ENCODE data around the gene RRP1B. TPM values are rescaled to one million over a fixed set of nuclear protein-coding genes. Genes with fewer than 3 reads are reported as not detected.

Gene RRP1B
- total RNA-seq, 2 donors from 2014 or later: 11.0 to 22.1 TPM

DNA sequence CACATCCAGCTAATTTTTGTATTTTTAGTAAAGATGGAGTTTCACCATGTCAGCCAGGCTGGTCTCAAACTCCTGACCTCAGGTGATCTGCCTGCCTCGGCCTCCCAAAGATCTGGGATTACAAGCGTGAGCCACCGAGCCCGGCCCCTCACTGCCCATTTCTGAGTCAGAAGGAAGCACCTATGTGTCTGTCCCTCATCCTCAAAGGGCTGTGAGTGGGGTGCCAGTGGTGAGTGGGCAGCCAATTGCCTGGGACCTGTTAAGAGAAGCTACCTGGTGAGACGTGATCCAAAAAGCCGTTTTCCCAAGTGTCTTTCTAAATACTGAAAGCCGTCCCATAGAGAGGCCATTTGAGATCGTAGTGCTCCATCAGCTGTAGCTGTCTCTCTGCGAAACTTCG lies 32.4 kb downstream of the RRP1B start:
- Histone ChIP-seq H3K27ac (no peak overlapping the region), H3K4me1 (no peaks in the 10 kb centered on the region), H3K9me3 (no peaks in the 10 kb centered on the region), H3K4me3 (no peak overlapping the region), H3K36me3 (peaks cover 5% of the 10 kb centered on the region), H3K27me3 (no peaks in the 10 kb centered on the region), H3K9ac (ENCODE audit: low read depth in 2 of 2, low read length in 2 of 2) (no peak overlapping the region)
- intact Hi-C loops (cut with DNase I): no loop called here
- TF ChIP-seq, protein P1, sequence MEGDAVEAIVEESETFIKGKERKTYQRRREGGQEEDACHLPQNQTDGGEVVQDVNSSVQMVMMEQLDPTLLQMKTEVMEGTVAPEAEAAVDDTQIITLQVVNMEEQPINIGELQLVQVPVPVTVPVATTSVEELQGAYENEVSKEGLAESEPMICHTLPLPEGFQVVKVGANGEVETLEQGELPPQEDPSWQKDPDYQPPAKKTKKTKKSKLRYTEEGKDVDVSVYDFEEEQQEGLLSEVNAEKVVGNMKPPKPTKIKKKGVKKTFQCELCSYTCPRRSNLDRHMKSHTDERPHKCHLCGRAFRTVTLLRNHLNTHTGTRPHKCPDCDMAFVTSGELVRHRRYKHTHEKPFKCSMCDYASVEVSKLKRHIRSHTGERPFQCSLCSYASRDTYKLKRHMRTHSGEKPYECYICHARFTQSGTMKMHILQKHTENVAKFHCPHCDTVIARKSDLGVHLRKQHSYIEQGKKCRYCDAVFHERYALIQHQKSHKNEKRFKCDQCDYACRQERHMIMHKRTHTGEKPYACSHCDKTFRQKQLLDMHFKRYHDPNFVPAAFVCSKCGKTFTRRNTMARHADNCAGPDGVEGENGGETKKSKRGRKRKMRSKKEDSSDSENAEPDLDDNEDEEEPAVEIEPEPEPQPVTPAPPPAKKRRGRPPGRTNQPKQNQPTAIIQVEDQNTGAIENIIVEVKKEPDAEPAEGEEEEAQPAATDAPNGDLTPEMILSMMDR (IDR thresholded peaks at IDR 0.05): no peak
- DNase-seq: no peak

DNA sequence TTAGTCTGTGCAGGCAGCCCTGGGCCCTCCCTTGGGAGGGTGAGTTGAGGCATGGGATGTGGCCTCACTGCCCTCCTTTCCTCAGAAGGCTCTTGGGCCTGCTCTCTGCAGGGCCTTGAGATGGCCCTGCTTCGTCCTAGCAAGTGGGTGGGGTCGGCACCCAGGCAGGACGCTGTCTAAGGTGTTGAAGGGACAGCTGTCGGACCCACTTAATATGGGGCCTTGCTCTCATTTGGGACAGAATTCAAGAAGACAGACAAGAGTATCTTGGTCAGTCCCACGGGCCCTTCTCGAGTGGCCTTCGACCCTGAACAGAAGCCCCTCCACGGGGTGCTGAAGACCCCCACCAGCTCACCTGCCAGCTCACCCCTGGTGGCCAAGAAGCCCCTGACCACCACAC lies 33.6 kb downstream of the RRP1B start:
- TF ChIP-seq, protein P1 (IDR thresholded peaks at IDR 0.05): no peak
- DNase-seq: no peak
- no peak overlapping the region for H3K27ac ChIP-seq
- H3K9ac ChIP-seq (ENCODE audit: low read depth in 2 of 2, low read length in 2 of 2): no peak overlapping the region
- no peaks in the 10 kb centered on the region for H3K9me3 ChIP-seq
- H3K27me3 ChIP-seq: no peaks in the 10 kb centered on the region
- intact Hi-C loops (cut with DNase I): no loop called here
- no peak overlapping the region for H3K4me3 ChIP-seq
- H3K4me1 ChIP-seq: no peaks in the 10 kb centered on the region
- no peaks in the 10 kb centered on the region for H3K36me3 ChIP-seq

DNA sequence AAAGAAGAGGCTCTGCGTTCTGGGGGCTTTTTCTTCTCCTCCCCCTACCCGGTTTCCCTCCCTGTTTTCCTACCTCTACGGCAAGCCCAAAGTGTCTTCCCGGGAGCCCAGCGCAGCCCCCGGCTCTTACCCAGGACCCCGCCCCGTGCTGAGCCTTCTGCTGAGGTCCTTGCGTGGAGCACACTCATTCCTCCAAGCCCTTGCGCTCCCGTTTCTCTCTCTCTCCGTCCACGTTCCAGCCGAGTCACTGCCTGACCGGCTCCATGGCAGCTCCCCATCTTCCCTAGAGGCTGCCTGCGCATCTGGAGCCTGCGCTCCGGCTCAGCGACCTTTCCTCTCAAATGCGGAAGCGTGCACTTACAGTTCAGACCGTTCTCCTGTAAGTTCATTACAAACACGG lies 34.6 kb downstream of the RRP1B start:
- TF ChIP-seq, protein P1 (IDR thresholded peaks at IDR 0.05): no peak
- Histone ChIP-seq H3K4me3 (no peak overlapping the region), H3K9ac (ENCODE audit: low read depth in 2 of 2, low read length in 2 of 2) (no peak overlapping the region), H3K36me3 (no peaks in the 10 kb centered on the region), H3K9me3 (no peaks in the 10 kb centered on the region), H3K27ac (no peak overlapping the region), H3K27me3 (no peaks in the 10 kb centered on the region), H3K4me1 (no peaks in the 10 kb centered on the region)
- DNase-seq: no peak
- intact Hi-C loops (cut with DNase I): no loop called here

DNA sequence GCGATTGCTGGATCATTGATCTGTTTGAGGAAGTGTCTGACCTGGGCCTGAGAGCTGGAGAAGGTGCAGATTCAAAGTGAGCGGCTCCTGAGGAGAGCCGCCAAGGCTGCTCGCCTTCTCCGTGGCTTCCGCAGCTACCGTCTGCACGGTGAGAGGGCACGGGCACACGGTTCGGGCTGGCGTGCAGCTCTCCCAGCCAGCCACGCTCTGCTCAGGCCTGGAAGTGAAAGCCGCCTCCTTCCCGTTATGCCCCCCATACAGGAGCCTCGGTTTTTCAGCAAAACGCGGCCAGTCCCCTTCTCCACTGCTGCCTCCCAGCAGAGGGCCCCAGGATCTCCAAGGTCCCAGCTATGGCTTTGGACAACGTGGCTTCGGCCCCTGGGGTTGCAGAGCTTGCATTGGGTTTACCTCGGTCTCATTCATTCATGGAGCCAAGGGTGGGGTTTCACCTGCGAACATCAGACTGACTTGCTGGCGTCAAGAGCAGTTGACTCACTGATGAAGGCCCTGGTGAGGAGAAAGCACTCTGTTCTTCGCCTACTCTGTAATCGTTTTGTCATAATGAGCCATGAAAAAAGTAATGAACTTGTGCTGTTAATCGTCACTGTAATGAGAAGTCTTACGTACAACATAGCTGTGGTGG lies 35.2 kb downstream of the RRP1B start:
- Histone ChIP-seq H3K27me3 (no peaks in the 10 kb centered on the region), H3K27ac (no peak overlapping the region), H3K4me3 (no peak overlapping the region), H3K9ac (ENCODE audit: low read depth in 2 of 2, low read length in 2 of 2) (no peak overlapping the region), H3K36me3 (no peaks in the 10 kb centered on the region), H3K9me3 (no peaks in the 10 kb centered on the region), H3K4me1 (no peaks in the 10 kb centered on the region)
- TF ChIP-seq, protein P1 (IDR thresholded peaks at IDR 0.05): no peak
- DNase-seq: no peak
- intact Hi-C loops (cut with DNase I): no loop called here

DNA sequence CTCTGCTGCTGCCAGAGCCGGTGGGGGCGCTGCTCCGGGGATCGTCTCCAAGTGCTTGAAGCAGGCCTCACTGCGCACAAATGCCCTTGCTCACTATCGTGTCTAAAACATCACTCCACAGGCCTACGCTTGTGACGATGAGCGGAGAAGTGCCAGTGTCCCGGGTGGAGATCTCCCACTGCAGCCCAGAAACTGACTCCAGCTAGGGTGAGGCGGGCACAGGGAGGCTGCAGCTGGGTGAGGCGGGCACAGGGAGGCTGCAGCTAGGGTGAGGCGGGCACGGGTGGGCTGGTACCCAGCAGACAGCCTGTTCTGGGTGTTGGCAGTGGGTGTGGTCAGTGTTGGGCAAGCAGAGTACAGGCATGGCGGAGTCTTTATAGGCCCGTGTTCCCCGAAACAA lies 36.9 kb downstream of the RRP1B start:
- H3K36me3 ChIP-seq: no peaks in the 10 kb centered on the region
- no peak for DNase-seq
- intact Hi-C loops (cut with DNase I): no loop called here
- H3K9ac ChIP-seq (ENCODE audit: low read depth in 2 of 2, low read length in 2 of 2): no peak overlapping the region
- H3K9me3 ChIP-seq: no peaks in the 10 kb centered on the region
- H3K4me1 ChIP-seq: no peaks in the 10 kb centered on the region
- no peak overlapping the region for H3K27ac ChIP-seq
- TF ChIP-seq, protein P1 (IDR thresholded peaks at IDR 0.05): no peak
- H3K4me3 ChIP-seq: no peak overlapping the region
- no peaks in the 10 kb centered on the region for H3K27me3 ChIP-seq
